Fibroblast of lung (primary cell): ENCODE data around the gene TP53AIP1.

Experiments used
- CTCF ChIP-seq, 2 donors: IDR thresholded peaks in 1 of 2; conservative IDR thresholded peaks in 1 of 2; 1 replicate in 1 of 2; 2 replicates in 1 of 2; pipeline ENCODE4 v1.5.1; 2011 to 2012; ENCODE audit warnings: low read length in 2 of 2, control low read depth in 1 of 2, inconsistent platforms in 1 of 2, low read depth in 1 of 2, mild to moderate bottlenecking in 1 of 2
- EZH2 ChIP-seq: IDR thresholded peaks from 2 replicates; pipeline ENCODE4 v1.5.1; 2012; ENCODE audit warnings: low read length, control low read depth, mild to moderate bottlenecking; ENCODE audit errors: missing control alignments

- TF ChIP-seq CTCF (conservative IDR thresholded peaks at IDR 0.05 in 1 of 2, IDR thresholded peaks at IDR 0.05 in 1 of 2; ENCODE audit: low read depth in 1 of 2, low read length in 2 of 2) (no peak), EZH2 (no peak)
Observed at GRCh38 chr11:128981254-128981653, 38.6 kb upstream of the TP53AIP1 start.
